Measurements from ENCODE around the gene GALNTL6.

DNA sequence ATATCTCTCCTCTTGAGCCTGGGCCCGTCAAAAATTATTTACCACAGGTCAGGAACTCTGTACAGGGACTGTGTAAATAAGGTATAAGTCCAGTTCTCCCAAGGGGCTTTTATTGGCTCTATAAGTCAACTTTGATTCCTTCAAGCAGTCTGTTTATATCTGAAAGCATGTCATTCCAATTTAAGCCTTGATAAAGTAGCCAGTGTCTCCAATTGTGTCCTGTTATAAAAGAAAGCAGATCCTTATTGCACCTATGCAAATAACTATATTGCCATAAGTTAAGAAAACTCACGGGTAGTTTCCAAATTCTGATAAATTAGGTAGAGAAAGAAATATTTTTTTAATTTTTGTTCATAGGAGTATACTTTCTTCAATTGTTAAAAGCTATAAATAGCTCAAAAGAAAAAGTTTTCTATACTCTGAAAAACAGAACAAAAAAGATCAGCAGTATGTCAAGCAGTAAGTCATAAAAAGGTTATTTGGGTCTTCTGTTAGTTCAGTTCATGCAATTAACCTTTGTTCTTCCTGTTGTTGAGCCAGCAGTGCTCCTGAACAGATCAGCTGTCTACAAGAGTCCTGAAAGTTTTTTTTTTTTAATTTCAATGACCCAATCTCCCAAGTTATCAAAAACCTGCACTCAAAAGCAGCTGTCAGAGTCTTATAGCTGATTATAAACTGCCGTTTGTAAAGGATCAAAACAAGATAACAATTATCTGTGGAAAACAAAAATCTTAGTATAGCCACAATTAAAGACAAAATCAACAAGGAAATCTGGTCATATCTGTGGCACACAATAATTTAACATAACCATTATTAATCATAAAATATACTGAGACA lies 1177.0 kb downstream of the GALNTL6 start:
- TF ChIP-seq, protein P1, sequence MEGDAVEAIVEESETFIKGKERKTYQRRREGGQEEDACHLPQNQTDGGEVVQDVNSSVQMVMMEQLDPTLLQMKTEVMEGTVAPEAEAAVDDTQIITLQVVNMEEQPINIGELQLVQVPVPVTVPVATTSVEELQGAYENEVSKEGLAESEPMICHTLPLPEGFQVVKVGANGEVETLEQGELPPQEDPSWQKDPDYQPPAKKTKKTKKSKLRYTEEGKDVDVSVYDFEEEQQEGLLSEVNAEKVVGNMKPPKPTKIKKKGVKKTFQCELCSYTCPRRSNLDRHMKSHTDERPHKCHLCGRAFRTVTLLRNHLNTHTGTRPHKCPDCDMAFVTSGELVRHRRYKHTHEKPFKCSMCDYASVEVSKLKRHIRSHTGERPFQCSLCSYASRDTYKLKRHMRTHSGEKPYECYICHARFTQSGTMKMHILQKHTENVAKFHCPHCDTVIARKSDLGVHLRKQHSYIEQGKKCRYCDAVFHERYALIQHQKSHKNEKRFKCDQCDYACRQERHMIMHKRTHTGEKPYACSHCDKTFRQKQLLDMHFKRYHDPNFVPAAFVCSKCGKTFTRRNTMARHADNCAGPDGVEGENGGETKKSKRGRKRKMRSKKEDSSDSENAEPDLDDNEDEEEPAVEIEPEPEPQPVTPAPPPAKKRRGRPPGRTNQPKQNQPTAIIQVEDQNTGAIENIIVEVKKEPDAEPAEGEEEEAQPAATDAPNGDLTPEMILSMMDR (IDR thresholded peaks at IDR 0.05) = no peak
- TF ChIP-seq POLR2A (IDR thresholded peaks at IDR 0.05) = no peak
- TF ChIP-seq POLR2AphosphoS5 (IDR thresholded peaks at IDR 0.05) = no peak
- TF ChIP-seq EP300 (IDR thresholded peaks at IDR 0.05) = no peak
